GM23338 (cell line): ENCODE measurements around the gene AJM1. TPM values are rescaled to one million over a fixed set of nuclear protein-coding genes. Genes with fewer than 3 reads are reported as not detected.

Experiments used
- ATAC-seq: fragments of 200-7000 bp; cut with Tn5 transposase; 3 replicates; pipeline ENCODE4 v1.9.1; 2020
- DNase-seq: peaks from one replicate; pipeline ENCODE4 v3.0.0-alpha.2; 2015; ENCODE audit warnings: low spot score
- H2AFZ ChIP-seq: fragments of 200-600 bp; sonication (generic); 2 replicates; pipeline ENCODE4 v1.8.0; 2016; ENCODE audit warnings: antibody characterized with exemption, mild to moderate bottlenecking, moderate library complexity
- H3F3A ChIP-seq: fragments of 200-600 bp; sonication (generic); replicated peaks from 2 replicates; pipeline ENCODE4 v1.8.0; 2017; ENCODE audit warnings: antibody characterized with exemption, mixed run types, low read depth
- H3K27ac ChIP-seq: fragments of 200-600 bp; sonication (generic); 2 replicates; pipeline ENCODE4 v1.6.1; 2016; ENCODE audit warnings: low read depth
- H3K27me3 ChIP-seq: fragments of 200-600 bp; sonication (generic); 2 replicates; pipeline ENCODE4 v1.8.0; 2016; ENCODE audit warnings: mild to moderate bottlenecking, mixed run types, moderate library complexity; ENCODE audit not compliant: insufficient read depth
- H3K36me3 ChIP-seq: fragments of 200-600 bp; sonication (generic); 2 replicates; pipeline ENCODE4 v1.8.0; 2016; ENCODE audit warnings: mild to moderate bottlenecking; ENCODE audit not compliant: insufficient read depth
- H3K4me1 ChIP-seq: fragments of 200-600 bp; sonication (generic); 2 replicates; pipeline ENCODE4 v1.8.0; 2016; ENCODE audit warnings: mild to moderate bottlenecking, moderate library complexity; ENCODE audit not compliant: insufficient read depth
- H3K4me2 ChIP-seq: fragments of 200-600 bp; sonication (generic); 2 replicates; pipeline ENCODE4 v1.7.1; 2017; ENCODE audit warnings: mixed run types
- H3K4me3 ChIP-seq: fragments of 200-600 bp; sonication (generic); 2 replicates; pipeline ENCODE4 v1.6.1; 2016; ENCODE audit warnings: mixed run types
- H3K79me2 ChIP-seq: fragments of 200-600 bp; sonication (generic); replicated peaks from 2 replicates; pipeline ENCODE4 v1.8.0; 2017; ENCODE audit warnings: mild to moderate bottlenecking; ENCODE audit not compliant: insufficient read depth
- H3K9me2 ChIP-seq: fragments of 200-600 bp; sonication (generic); 2 replicates; pipeline ENCODE4 v1.8.0; 2017; ENCODE audit not compliant: insufficient read depth
- H4K20me1 ChIP-seq: fragments of 200-600 bp; sonication (generic); replicated peaks from 2 replicates; pipeline ENCODE4 v1.8.0; 2017; ENCODE audit warnings: mild to moderate bottlenecking; ENCODE audit not compliant: insufficient read depth
- H3K27ac Mint-ChIP-seq: 2 replicates; pipeline ENCODE4 v1.8.0; 2020; ENCODE audit warnings: inconsistent platforms, mild to moderate bottlenecking, moderate library complexity, mixed read lengths
- H3K27me3 Mint-ChIP-seq: 3 replicates; pipeline ENCODE4 v1.8.0; 2022; ENCODE audit warnings: low read depth, mild to moderate bottlenecking, moderate library complexity, mixed read lengths, inconsistent platforms; ENCODE audit not compliant: insufficient read depth, poor library complexity
- H3K36me3 Mint-ChIP-seq: 3 replicates; pipeline ENCODE4 v1.8.0; 2021; ENCODE audit warnings: low read depth, mild to moderate bottlenecking, inconsistent platforms, moderate library complexity, mixed read lengths
- H3K4me1 Mint-ChIP-seq: 3 replicates; pipeline ENCODE4 v1.8.0; 2020; ENCODE audit warnings: mild to moderate bottlenecking, inconsistent platforms, mixed read lengths
- H3K4me3 Mint-ChIP-seq: 3 replicates; pipeline ENCODE4 v1.8.0; 2021; ENCODE audit warnings: moderate library complexity, mild to moderate bottlenecking, inconsistent platforms, mixed read lengths
- H3K9me3 Mint-ChIP-seq: 3 replicates; pipeline ENCODE4 v1.8.0; 2020; ENCODE audit warnings: moderate library complexity, mild to moderate bottlenecking, inconsistent platforms, mixed read lengths
- EZH2phosphoT487 ChIP-seq: fragments of 200-600 bp; sonication (generic); IDR thresholded peaks from one replicate; pipeline ENCODE4 v1.8.1; 2018; ENCODE audit warnings: antibody characterized with exemption; ENCODE audit not compliant: unreplicated experiment
- JUNB ChIP-seq: IDR thresholded peaks from one replicate; pipeline ENCODE4 v1.6.1; 2016; ENCODE audit warnings: antibody characterized with exemption; ENCODE audit not compliant: unreplicated experiment
- POLR2AphosphoS5 ChIP-seq: IDR thresholded peaks from 2 replicates; pipeline ENCODE4 v1.6.1; 2016; ENCODE audit warnings: antibody characterized with exemption, low read depth
- STAT1 ChIP-seq: IDR thresholded peaks from one replicate; pipeline ENCODE4 v1.6.1; 2016; ENCODE audit warnings: antibody characterized with exemption; ENCODE audit not compliant: unreplicated experiment
- ZNF114 ChIP-seq: fragments of 250-450 bp; sonication (Bioruptor Pico); IDR thresholded peaks from 2 replicates; pipeline ENCODE4 v1.5.0; 2020; ENCODE audit warnings: mild to moderate bottlenecking, moderate library complexity
- ZNF331 ChIP-seq: fragments of 250-450 bp; sonication (Bioruptor Pico); IDR thresholded peaks from 2 replicates; pipeline ENCODE4 v1.5.0; 2020; ENCODE audit warnings: low read depth, mild to moderate bottlenecking, moderate library complexity
- polyA plus RNA-seq: library from polyadenylated mRNA; unstranded; fragments of >200 nt; fragmentation: Nextera tagmentation; extraction: Ambion mirVana; gene quantifications from 2 replicates; pipeline ENCODE4 v1.2.1, GENCODE V29; 2016
- total RNA-seq: library from RNA; depleted of rRNA; stranded (reverse); fragments of >200 nt; shearing (Covaris generic); gene quantifications from 2 replicates; pipeline ENCODE4 v1.2.3, GENCODE V29; 2014
- TF ChIP-seq, protein P1 (sequence below): fragments of 250-450 bp; sonication (Bioruptor Pico); IDR thresholded peaks from 2 replicates; pipeline ENCODE4 v1.5.0; 2020; ENCODE audit warnings: mild to moderate bottlenecking, moderate library complexity
- TF ChIP-seq, protein P2 (sequence below): IDR thresholded peaks from one replicate; pipeline ENCODE4 v1.6.1; 2018; ENCODE audit warnings: antibody characterized with exemption; ENCODE audit not compliant: unreplicated experiment

AJM1 gene
- total and polyA plus RNA-seq, 2 experiments from 2014 or later, result 0.36 to 0.49 TPM

DNA sequence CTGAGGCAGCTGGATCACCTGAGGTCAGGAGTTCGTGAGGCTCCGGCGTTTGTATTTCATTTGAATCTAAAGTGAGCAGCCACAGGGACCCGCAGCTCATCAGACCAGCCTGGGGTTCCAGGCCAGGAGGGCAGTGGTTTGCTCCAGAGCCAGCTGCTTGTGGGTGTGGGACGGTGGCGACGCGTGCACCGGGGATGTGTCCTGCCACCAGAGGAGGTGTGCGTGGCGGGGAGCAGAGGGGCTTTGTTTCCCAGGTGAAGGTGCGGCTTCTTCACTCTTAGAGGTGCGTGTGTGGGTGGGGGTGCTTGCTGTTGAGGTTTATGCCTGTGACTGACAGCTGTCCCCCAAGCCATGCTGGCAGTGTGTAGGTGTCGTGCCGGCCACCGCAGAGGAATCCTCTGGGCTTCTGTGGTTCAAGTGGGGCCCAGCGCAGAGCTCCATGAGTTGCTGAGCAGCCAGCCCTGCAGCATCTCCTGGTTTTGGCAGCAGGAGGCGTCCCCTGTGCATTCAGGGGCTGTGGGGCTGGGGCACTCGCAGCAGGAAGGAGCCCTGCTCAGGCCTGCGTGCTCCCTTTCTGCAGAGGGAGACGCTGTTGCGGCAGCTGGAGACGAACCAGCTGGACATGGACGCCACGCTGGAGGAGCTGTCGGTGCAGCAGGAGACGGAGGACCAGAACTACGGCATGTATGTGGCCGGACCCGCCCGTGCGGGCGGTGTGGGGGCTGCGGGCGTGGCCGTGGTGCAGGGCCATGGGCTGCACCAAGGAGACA, 6.9 kb upstream of the AJM1 start:
- DNase-seq (no peak), ATAC-seq (no peak)
- Histone ChIP-seq H3K4me3 (no peak overlapping the region), H3K36me3 (no peaks in the 10 kb centered on the region), H3K4me1 (0 out of 2 replicates have a peak, but pooled peaks cover 3% of the 10 kb centered on the region), H4K20me1 (0 out of 2 replicates have a peak, but pooled peaks cover 6% of the 10 kb centered on the region), H3F3A (no peaks in the 10 kb centered on the region), H3K27ac (no peak overlapping the region), H2AFZ (no peak overlapping the region), H3K9me2 (no peaks in the 10 kb centered on the region), H3K79me2 (no peaks in the 10 kb centered on the region), H3K4me2 (no peak overlapping the region), H3K27me3 (no peaks in the 10 kb centered on the region)
- H3K4me1 Mint-ChIP-seq, result peaks cover 9% of the 10 kb centered on the region
- no peak overlapping the region for H3K4me3 Mint-ChIP-seq
- TF ChIP-seq STAT1, result no peak
- TF ChIP-seq POLR2AphosphoS5, result no peak
- TF ChIP-seq ZNF331 (CRISPR knock-in tag), result no peak
- TF ChIP-seq, protein P1, sequence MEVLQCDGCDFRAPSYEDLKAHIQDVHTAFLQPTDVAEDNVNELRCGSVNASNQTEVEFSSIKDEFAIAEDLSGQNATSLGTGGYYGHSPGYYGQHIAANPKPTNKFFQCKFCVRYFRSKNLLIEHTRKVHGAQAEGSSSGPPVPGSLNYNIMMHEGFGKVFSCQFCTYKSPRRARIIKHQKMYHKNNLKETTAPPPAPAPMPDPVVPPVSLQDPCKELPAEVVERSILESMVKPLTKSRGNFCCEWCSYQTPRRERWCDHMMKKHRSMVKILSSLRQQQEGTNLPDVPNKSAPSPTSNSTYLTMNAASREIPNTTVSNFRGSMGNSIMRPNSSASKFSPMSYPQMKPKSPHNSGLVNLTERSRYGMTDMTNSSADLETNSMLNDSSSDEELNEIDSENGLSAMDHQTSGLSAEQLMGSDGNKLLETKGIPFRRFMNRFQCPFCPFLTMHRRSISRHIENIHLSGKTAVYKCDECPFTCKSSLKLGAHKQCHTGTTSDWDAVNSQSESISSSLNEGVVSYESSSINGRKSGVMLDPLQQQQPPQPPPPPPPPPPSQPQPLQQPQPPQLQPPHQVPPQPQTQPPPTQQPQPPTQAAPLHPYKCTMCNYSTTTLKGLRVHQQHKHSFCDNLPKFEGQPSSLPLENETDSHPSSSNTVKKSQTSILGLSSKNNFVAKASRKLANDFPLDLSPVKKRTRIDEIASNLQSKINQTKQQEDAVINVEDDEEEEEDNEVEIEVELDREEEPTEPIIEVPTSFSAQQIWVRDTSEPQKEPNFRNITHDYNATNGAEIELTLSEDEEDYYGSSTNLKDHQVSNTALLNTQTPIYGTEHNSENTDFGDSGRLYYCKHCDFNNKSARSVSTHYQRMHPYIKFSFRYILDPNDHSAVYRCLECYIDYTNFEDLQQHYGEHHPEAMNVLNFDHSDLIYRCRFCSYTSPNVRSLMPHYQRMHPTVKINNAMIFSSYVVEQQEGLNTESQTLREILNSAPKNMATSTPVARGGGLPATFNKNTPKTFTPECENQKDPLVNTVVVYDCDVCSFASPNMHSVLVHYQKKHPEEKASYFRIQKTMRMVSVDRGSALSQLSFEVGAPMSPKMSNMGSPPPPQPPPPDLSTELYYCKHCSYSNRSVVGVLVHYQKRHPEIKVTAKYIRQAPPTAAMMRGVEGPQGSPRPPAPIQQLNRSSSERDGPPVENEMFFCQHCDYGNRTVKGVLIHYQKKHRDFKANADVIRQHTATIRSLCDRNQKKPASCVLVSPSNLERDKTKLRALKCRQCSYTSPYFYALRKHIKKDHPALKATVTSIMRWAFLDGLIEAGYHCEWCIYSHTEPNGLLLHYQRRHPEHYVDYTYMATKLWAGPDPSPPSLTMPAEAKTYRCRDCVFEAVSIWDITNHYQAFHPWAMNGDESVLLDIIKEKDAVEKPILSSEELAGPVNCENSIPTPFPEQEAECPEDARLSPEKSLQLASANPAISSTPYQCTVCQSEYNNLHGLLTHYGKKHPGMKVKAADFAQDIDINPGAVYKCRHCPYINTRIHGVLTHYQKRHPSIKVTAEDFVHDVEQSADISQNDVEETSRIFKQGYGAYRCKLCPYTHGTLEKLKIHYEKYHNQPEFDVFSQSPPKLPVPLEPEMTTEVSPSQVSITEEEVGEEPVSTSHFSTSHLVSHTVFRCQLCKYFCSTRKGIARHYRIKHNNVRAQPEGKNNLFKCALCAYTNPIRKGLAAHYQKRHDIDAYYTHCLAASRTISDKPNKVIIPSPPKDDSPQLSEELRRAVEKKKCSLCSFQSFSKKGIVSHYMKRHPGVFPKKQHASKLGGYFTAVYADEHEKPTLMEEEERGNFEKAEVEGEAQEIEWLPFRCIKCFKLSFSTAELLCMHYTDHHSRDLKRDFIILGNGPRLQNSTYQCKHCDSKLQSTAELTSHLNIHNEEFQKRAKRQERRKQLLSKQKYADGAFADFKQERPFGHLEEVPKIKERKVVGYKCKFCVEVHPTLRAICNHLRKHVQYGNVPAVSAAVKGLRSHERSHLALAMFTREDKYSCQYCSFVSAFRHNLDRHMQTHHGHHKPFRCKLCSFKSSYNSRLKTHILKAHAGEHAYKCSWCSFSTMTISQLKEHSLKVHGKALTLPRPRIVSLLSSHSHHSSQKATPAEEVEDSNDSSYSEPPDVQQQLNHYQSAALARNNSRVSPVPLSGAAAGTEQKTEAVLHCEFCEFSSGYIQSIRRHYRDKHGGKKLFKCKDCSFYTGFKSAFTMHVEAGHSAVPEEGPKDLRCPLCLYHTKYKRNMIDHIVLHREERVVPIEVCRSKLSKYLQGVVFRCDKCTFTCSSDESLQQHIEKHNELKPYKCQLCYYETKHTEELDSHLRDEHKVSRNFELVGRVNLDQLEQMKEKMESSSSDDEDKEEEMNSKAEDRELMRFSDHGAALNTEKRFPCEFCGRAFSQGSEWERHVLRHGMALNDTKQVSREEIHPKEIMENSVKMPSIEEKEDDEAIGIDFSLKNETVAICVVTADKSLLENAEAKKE (CRISPR knock-in tag), result no peak
- TF ChIP-seq, protein P2, sequence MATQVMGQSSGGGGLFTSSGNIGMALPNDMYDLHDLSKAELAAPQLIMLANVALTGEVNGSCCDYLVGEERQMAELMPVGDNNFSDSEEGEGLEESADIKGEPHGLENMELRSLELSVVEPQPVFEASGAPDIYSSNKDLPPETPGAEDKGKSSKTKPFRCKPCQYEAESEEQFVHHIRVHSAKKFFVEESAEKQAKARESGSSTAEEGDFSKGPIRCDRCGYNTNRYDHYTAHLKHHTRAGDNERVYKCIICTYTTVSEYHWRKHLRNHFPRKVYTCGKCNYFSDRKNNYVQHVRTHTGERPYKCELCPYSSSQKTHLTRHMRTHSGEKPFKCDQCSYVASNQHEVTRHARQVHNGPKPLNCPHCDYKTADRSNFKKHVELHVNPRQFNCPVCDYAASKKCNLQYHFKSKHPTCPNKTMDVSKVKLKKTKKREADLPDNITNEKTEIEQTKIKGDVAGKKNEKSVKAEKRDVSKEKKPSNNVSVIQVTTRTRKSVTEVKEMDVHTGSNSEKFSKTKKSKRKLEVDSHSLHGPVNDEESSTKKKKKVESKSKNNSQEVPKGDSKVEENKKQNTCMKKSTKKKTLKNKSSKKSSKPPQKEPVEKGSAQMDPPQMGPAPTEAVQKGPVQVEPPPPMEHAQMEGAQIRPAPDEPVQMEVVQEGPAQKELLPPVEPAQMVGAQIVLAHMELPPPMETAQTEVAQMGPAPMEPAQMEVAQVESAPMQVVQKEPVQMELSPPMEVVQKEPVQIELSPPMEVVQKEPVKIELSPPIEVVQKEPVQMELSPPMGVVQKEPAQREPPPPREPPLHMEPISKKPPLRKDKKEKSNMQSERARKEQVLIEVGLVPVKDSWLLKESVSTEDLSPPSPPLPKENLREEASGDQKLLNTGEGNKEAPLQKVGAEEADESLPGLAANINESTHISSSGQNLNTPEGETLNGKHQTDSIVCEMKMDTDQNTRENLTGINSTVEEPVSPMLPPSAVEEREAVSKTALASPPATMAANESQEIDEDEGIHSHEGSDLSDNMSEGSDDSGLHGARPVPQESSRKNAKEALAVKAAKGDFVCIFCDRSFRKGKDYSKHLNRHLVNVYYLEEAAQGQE, result no peak
- no peak for TF ChIP-seq ZNF114 (CRISPR knock-in tag)
- TF ChIP-seq EZH2phosphoT487, result no peak
- TF ChIP-seq JUNB, result no peak
- H3K27ac Mint-ChIP-seq, result no peak overlapping the region
- no peaks in the 10 kb centered on the region; the same call in 1 of the 3 replicates for H3K9me3 Mint-ChIP-seq
- H3K27me3 Mint-ChIP-seq, result peaks cover 22% of the 10 kb centered on the region
- peaks cover 36% of the 10 kb centered on the region for H3K36me3 Mint-ChIP-seq
